Right atrium auricular region (tissue), 2 donors: ENCODE data around the gene PPP1R16B. TPM values are rescaled to one million over a fixed set of nuclear protein-coding genes. Genes with fewer than 3 reads are reported as not detected.

Experiments
- DNase-seq: peaks from one replicate; pipeline ENCODE4 v3.0.0-alpha.2; 2019; ENCODE audit warnings: low spot score
- H3K27ac ChIP-seq, 2 donors: fragments of 200-600 bp; sonication (generic); 1 replicate in 1 of 2; 2 replicates in 1 of 2; pipeline ENCODE4 v1.5.1; 2016 to 2019
- H3K27me3 ChIP-seq, 2 donors: fragments of 200-600 bp; sonication (generic); one replicate each; pipeline versions ENCODE4 v1.5.1 to v1.6.0; 2017 to 2019
- H3K36me3 ChIP-seq: fragments of 200-600 bp; sonication (generic); one replicate; pipeline ENCODE4 v1.5.1; 2016
- H3K4me1 ChIP-seq, 2 donors: fragments of 200-600 bp; sonication (generic); one replicate each; pipeline versions ENCODE4 v1.5.1 to v1.6.0; 2017 to 2019
- H3K4me3 ChIP-seq, 2 donors: fragments of 200-600 bp; sonication (generic); 1 replicate in 1 of 2; 2 replicates in 1 of 2; pipeline ENCODE4 v1.5.1; 2017 to 2019; ENCODE audit warnings: mild to moderate bottlenecking in 1 of 2, moderate library complexity in 1 of 2
- H3K9me3 ChIP-seq, 2 donors: fragments of 200-600 bp; sonication (generic); one replicate each; pipeline ENCODE4 v1.5.1; 2019
- CTCF ChIP-seq, 2 donors: fragments of 200-600 bp; sonication (generic); IDR thresholded peaks; one replicate each; pipeline ENCODE4 v1.5.1; 2019; ENCODE audit warnings: antibody characterized with exemption in 2 of 2
- total RNA-seq, 2 donors: library from RNA; depleted of rRNA; stranded (reverse); fragments of >200 nt; gene quantifications; one replicate each; pipeline ENCODE4 v1.1.0, GENCODE V29; 2016

PPP1R16B gene
- total RNA-seq, 2 donors from 2014 or later, result 0.96 to 6.6 TPM

- peak in 1 of 2 donors; percentile 55 for TF ChIP-seq CTCF (IDR thresholded peaks at IDR 0.05)
- Histone ChIP-seq H3K36me3 (no peaks in the 10 kb centered on the region), H3K4me1 (peaks cover 0 to 23% of the 10 kb centered on the region in 2 donors), H3K4me3 (peak within 1 kb of the TSS; percentile 93 to 98), H3K9me3 (no peaks in the 10 kb centered on the region), H3K27ac (peak within 1 kb of the TSS; percentile 97), H3K27me3 (no peaks in the 10 kb centered on the region)
- DNase-seq, result peak; percentile 96
Observed at GRCh38 chr20:38962044-38962927, 156.8 kb downstream of the PPP1R16B start, which contains the start of gene DHX35. TSS of gene DHX35 (plus strand) at chr20:38962344. CDS start at chr20:38962368, 24 bp downstream.

GRCh38 chr20:38962928-38963401, 157.5 kb downstream of the PPP1R16B start:
- Histone ChIP-seq H3K27ac (peak overlapping the region; percentile 97), H3K9me3 (no peaks in the 10 kb centered on the region), H3K27me3 (no peaks in the 10 kb centered on the region), H3K4me3 (peak overlapping the region; percentile 93 to 98), H3K36me3 (no peaks in the 10 kb centered on the region), H3K4me1 (peaks cover 0 to 23% of the 10 kb centered on the region in 2 donors)
- no peak for DNase-seq
- TF ChIP-seq CTCF (IDR thresholded peaks at IDR 0.05), result no peak

- Histone ChIP-seq H3K9me3 (no peaks in the 10 kb centered on the region), H3K36me3 (no peaks in the 10 kb centered on the region), H3K4me1 (peaks cover 0 to 23% of the 10 kb centered on the region in 2 donors), H3K27ac (no peak overlapping the region), H3K27me3 (no peaks in the 10 kb centered on the region), H3K4me3 (no peak overlapping the region)
- DNase-seq, result no peak
- TF ChIP-seq CTCF (IDR thresholded peaks at IDR 0.05), result no peak
Observed at GRCh38 chr20:38963745-38964144, 158.2 kb downstream of the PPP1R16B start.

GRCh38 chr20:38965264-38965663, 159.8 kb downstream of the PPP1R16B start:
- Histone ChIP-seq H3K36me3 (no peaks in the 10 kb centered on the region), H3K4me3 (no peak overlapping the region), H3K4me1 (peaks cover 0 to 30% of the 10 kb centered on the region in 2 donors), H3K27me3 (no peaks in the 10 kb centered on the region), H3K27ac (no peak overlapping the region), H3K9me3 (no peaks in the 10 kb centered on the region)
- DNase-seq, result no peak
- no peak for TF ChIP-seq CTCF (IDR thresholded peaks at IDR 0.05)

GRCh38 chr20:38968090-38968489, 162.6 kb downstream of the PPP1R16B start:
- no peaks in the 10 kb centered on the region for H3K9me3 ChIP-seq
- no peak overlapping the region for H3K4me3 ChIP-seq
- H3K27me3 ChIP-seq, result no peaks in the 10 kb centered on the region
- no peak for TF ChIP-seq CTCF (IDR thresholded peaks at IDR 0.05)
- no peak overlapping the region for H3K27ac ChIP-seq
- H3K4me1 ChIP-seq, result peaks cover 0 to 20% of the 10 kb centered on the region in 2 donors
- no peaks in the 10 kb centered on the region for H3K36me3 ChIP-seq
- no peak for DNase-seq
